Measurements from ENCODE around the gene ARF3.
A peak's percentile ranks its signal among the peaks of the same experiment; 100 is the strongest.

Gene ARF3

GRCh38 chr12:48966177-48966895 lies 9.0 kb upstream of the ARF3 start:
- DNase-seq (ENCODE audit: low read depth) = no peak

DNA sequence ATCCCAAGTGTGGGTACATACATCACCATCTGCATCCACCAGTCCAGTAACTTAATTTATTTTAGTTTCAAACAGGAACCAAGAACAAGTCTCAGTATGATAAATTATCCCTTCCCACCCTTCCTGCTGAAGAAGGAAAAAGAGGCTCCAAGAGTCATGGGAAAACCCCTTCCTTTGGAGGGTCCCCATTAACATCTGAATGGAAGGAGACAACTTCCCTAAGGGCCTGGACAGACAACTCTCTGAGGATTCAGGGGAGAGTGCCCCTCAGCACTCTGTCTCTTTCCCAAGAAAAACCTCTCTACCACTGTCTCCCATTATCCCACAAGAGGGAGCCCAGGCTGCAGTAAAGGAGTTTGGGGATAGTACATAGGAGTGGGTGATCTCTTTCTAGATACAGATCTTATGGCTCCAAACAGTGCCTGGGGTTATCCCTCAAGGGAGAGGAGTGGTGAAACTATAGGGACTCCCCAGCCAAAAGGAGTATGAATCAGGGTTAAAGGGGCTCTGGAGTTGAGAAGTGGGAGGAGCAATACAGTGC lies 8.1 kb upstream of the ARF3 start:
- DNase-seq (ENCODE audit: low read depth) = no peak

GRCh38 chr12:48961801-48962200 lies 4.5 kb upstream of the ARF3 start:
- DNase-seq (ENCODE audit: low read depth) = no peak

DNA sequence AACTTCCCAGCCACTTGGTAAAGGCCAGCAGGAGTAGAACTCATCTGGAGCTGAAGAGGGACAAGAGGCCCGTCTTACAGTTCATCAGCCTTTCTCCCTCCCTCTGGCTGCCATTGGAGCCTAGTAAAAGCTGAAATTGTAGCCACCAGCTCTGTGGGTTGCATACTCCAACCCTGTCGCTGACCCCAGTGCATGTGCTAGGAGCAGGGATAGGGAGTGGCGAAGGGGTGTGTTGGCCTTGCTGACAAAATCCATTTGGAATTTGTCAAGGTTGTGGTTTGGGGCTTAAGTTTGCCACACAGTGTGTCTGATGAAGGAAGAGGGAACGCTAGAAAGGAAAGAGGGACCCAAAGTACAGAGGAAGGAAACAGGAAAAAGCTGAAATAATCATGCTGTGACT lies 4.0 kb upstream of the ARF3 start:
- no peak for DNase-seq (ENCODE audit: low read depth)

- DNase-seq (ENCODE audit: low read depth) = no peak
Measured at GRCh38 chr12:48960834-48961233, 3.5 kb upstream of the ARF3 start.

DNA sequence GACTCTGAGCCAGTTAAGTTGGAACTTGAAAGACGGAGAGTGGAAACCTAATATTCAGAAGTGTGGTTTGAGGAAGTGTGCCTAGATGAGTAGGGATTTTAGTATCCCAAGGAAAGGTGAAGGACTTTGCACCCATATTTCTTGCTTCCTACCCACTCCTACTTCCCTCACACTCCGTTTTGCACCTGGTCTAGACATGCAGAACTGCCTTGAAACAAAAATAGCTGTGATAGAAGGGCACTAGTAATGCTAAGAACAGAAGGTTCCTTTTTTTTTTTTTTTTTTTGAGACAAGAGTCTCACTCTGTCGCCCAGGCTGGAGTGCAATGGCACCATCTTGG lies 732 bp upstream of the ARF3 start:
- DNase-seq (ENCODE audit: low read depth) = no peak

DNA sequence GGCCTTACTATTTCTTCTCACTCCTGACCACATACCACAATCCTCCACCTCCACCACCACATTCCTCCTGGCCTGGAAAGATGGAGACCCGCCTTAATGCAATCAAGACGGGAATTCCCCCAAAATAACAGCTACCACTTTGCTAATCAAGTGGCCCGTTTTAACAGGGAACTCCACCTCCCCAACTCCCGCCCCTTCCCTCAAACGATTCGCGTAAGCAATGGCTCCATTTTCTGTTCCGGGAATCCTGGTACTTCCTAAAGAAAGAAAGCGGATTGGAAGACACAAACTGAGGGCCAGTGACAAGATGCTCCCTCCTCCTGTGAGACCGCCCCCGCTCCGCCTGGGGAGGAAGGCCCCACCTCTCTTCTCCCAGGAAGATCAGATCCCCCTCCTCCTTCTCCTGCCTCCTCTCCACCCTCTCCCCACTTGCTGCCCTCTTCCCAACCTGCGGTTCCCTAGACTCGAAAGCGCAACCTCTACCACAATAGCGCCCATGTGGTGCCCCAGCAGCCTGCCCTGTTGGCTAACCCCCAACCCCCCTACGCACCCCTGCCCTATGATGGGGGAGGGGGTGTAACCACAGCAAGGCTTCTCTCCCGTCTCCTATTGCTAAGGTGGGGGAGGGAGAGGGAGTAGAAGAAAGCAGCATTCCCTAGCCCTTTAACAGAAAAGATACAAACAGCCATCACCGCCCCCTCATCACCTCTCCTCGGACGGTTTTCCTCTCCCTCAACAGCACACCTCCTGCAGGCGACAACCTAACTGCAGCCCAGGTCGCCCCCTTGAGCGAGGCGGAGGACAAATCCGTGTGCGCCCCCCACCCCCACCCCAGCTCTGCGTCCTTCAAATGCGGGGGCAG lies 777 bp downstream of the ARF3 start:
- DNase-seq (ENCODE audit: low read depth) = peak; percentile 87

DNA sequence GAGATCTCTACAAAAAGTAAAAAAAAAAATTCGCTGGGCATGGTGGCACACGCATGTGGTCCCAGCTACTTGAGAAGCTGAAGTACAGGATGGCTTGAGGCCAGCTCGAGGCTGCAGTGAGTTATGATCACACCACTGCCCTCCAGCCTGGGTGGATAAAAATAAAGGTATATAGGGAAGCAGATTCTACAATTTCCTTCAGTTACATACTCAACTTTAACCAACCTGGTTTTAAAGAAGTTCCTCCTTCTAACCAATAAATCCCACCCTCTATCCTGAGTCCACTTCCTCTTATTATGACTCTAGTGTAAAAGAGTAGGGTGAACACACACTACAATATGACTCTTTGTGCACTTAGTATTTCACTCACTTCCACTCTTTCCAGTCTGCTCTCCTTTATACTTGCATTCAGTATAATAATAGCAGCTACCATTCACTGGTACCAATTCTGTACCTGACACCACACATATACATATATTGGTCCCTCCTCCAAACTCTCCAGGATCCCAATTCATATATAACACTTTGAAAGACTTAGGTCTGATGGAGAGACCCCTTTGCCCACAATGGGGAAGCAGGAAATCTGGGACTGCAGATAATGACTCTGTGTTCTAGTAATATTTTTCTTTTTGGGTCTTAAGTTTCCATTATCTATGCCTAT lies 2.3 kb downstream of the ARF3 start:
- no peak for DNase-seq (ENCODE audit: low read depth)

GRCh38 chr12:48954061-48954460 lies 3.2 kb downstream of the ARF3 start:
- no peak for DNase-seq (ENCODE audit: low read depth)

GRCh38 chr12:48952691-48953090 lies 4.6 kb downstream of the ARF3 start:
- no peak for DNase-seq (ENCODE audit: low read depth)

DNA sequence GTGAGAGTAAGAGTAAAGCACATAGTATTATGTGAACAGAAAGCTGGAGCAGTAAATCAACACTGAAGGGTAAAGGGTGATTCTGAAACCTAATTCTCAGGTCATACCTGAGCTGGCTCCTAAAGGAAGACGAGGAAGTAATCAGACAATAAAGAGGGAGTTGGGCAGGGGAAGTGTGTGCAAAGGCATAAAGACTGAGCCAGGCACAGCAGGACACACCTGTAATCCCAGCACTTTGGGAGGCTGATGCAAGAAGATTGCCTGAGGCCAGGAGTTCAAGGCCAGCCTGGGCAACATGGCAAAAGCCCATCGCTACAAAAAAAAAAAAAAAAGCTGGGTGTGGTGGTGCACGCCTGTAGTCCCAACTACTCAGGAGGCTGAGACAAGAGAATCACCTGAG lies 9.6 kb downstream of the ARF3 start:
- no peak for DNase-seq (ENCODE audit: low read depth)

- DNase-seq (ENCODE audit: low read depth) = no peak
Measured at GRCh38 chr12:48946943-48947342, 10.3 kb downstream of the ARF3 start.

DNA sequence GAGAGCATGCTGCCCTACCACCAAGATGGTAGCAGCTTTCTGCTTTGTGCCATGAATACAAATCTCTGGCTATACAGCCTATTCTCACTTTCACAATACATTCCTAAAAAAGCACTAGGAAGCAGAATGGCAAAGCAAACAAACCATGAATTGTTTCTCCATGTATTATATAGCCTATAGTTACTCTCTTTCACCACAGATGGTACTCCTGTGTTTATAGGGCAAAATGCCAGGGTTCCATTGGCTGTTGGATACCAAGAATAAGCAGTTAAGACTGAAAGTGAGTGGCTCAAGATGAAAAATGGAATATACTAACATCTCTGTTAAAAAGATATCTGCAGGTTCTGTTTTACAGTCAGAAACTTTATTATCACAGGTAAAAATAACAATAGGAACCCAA lies 11.1 kb downstream of the ARF3 start:
- no peak for DNase-seq (ENCODE audit: low read depth)

- no peak for DNase-seq (ENCODE audit: low read depth)
Measured at GRCh38 chr12:48943221-48943620, 14.1 kb downstream of the ARF3 start.

- no peak for DNase-seq (ENCODE audit: low read depth)
Measured at GRCh38 chr12:48940181-48940580, 17.1 kb downstream of the ARF3 start.

DNA sequence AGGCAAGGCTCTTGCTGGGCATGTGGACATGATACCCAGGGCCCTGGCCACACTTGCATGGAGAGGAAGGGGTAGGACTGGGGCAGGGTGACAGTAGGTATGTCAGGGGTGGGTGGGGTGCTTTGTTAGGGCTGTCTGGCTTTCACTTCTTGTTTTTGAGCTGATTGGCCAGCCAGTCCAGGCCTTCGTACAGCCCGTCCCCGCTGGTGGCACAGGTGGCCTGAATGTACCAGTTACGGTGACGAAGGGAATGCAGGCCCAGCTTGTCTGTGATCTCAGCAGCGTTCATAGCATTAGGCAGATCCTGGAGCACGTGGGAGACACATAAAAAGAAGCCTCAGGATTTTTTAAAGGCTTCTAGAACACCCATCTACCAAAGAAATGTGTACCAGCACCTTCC lies 18.5 kb downstream of the ARF3 start:
- no peak for DNase-seq (ENCODE audit: low read depth)

- DNase-seq (ENCODE audit: low read depth) = no peak
Measured at GRCh38 chr12:48937170-48937569, 20.1 kb downstream of the ARF3 start.

- no peak for DNase-seq (ENCODE audit: low read depth)
Measured at GRCh38 chr12:48936379-48936979, 20.8 kb downstream of the ARF3 start.

DNA sequence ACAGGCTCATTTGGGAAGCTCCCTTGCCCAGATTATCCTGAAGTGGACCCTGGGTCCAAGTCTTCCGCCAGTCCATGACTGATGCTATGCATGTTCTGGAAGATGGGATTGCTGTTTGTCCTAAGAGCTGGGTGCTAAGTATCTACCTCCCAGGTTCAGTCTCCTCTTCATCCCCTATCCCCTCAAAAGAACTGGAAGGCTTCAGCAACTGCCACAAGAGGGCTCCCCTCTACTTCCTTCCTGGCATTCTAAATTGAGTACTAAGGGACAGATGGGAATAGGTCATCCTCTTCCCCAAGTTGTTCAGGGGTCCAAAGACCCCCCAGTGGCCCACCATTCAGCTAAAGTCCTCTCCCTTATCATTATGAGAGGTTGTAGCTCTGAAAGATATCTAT lies 23.0 kb downstream of the ARF3 start:
- no peak for DNase-seq (ENCODE audit: low read depth)

- DNase-seq (ENCODE audit: low read depth) = no peak
Measured at GRCh38 chr12:48933664-48934311, 23.5 kb downstream of the ARF3 start.

- DNase-seq (ENCODE audit: low read depth) = no peak
Measured at GRCh38 chr12:48932878-48933277, 24.4 kb downstream of the ARF3 start.

GRCh38 chr12:48930475-48930874 lies 26.8 kb downstream of the ARF3 start:
- no peak for DNase-seq (ENCODE audit: low read depth)

Data from CMK (cell line).